Stimulated activated naive B cell treated with anti-CD40 and anti-IgM and Interleukin-4, amounts not matched to agents 10 μg/mL and 1 μg/mL and 100 μg/mL, for 72 hours (primary cell): ENCODE measurements around the gene CXCR4.

Experiments used
- ATAC-seq, 2 donors: fragments of 150-1000 bp; cut with Tn5 transposase; replicated peaks; 2 replicates each; pipeline ENCODE4 v1.10.0; 2021; ENCODE audit warnings: moderate library complexity in 1 of 2
- DNase-seq: peaks from one replicate; pipeline ENCODE4 v3.0.0; 2021
- H3K27ac Mint-ChIP-seq: one replicate; pipeline ENCODE4 v1.8.0; 2022; ENCODE audit warnings: mild to moderate bottlenecking, mixed read lengths
- H3K27me3 Mint-ChIP-seq, 2 donors: one replicate each; pipeline ENCODE4 v1.8.0; 2022; ENCODE audit warnings: mixed read lengths in 2 of 2
- H3K36me3 Mint-ChIP-seq, 2 donors: one replicate each; pipeline ENCODE4 v1.8.0; 2022; ENCODE audit warnings: mixed read lengths in 2 of 2, mild to moderate bottlenecking in 1 of 2
- H3K4me1 Mint-ChIP-seq, 2 donors: one replicate each; pipeline ENCODE4 v1.8.0; 2022; ENCODE audit warnings: mixed read lengths in 2 of 2, mild to moderate bottlenecking in 1 of 2
- H3K4me3 Mint-ChIP-seq, 2 donors: one replicate each; pipeline ENCODE4 v1.8.0; 2022; ENCODE audit warnings: mild to moderate bottlenecking in 2 of 2, mixed read lengths in 2 of 2, moderate library complexity in 1 of 2
- H3K9me3 Mint-ChIP-seq, 2 donors: one replicate each; pipeline ENCODE4 v1.8.0; 2022; ENCODE audit warnings: mixed read lengths in 2 of 2, mild to moderate bottlenecking in 1 of 2

The CXCR4 gene

GRCh38 chr2:136114382-136114781 is 3.6 kb downstream of the CXCR4 start:
- H3K27me3 Mint-ChIP-seq: no peaks in the 10 kb centered on the region
- H3K9me3 Mint-ChIP-seq: no peaks in the 10 kb centered on the region
- no peak for ATAC-seq
- DNase-seq: no peak
- H3K4me1 Mint-ChIP-seq: peaks cover 45 to 63% of the 10 kb centered on the region in 2 donors
- H3K4me3 Mint-ChIP-seq: peak overlapping the region; percentile 5 to 57
- H3K36me3 Mint-ChIP-seq: peaks cover 44 to 50% of the 10 kb centered on the region in 2 donors
- H3K27ac Mint-ChIP-seq: no peak overlapping the region

GRCh38 chr2:136113209-136113971 is 4.6 kb downstream of the CXCR4 start:
- H3K27me3 Mint-ChIP-seq: no peaks in the 10 kb centered on the region
- H3K4me3 Mint-ChIP-seq: peak overlapping the region in 1 of 2 donors; percentile 6
- peaks cover 44 to 50% of the 10 kb centered on the region in 2 donors for H3K36me3 Mint-ChIP-seq
- peak overlapping the region; percentile 67 for H3K27ac Mint-ChIP-seq
- DNase-seq (no peak), ATAC-seq (no peak)
- H3K4me1 Mint-ChIP-seq: peaks cover 50 to 68% of the 10 kb centered on the region in 2 donors
- no peaks in the 10 kb centered on the region for H3K9me3 Mint-ChIP-seq

DNA sequence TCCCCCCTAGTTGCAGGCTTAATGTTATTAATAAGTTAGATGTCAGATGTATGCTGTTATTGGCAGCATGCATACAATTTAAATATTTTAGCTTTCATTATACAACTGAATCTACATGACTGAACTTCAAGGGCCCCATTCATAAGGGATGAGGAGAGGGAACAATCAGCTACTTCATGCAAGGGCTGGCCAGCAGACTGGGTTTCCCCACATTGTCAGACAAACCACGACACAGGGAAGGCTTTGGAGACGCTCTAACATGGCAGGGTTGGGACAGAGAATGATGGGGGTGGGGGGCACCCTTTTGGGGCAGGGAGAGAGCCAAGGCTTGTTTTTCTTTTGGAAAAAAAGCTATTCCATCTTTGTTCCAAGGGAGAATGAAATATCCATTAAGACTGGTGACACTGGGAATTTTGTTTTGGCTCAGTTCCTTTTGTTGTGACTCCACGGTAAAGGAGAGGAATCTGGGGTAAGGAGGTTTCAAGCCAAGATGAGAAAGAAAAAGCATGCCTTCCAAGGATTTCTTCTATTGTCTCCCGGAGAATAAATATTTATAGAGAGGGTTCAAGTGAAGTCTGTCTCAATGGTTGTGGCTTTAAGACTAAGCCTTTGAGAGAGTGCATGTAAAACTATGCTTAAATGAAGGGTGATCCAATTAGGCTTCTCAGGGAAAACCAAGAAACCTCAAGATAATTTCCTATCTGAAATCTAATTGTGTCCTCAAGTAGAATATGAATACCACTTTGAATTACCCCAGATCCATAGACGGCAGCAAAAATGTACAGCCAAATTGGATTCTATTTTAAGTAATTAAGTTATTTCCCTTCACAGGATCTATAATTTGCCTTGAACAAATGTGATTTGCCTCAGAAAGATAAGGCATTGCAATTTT is 5.4 kb downstream of the CXCR4 start:
- peak overlapping the region; percentile 14 for H3K27ac Mint-ChIP-seq
- no peaks in the 10 kb centered on the region for H3K27me3 Mint-ChIP-seq
- H3K9me3 Mint-ChIP-seq: no peaks in the 10 kb centered on the region
- ATAC-seq (no peak), DNase-seq (no peak)
- no peak overlapping the region for H3K4me3 Mint-ChIP-seq
- H3K36me3 Mint-ChIP-seq: peaks cover 40 to 45% of the 10 kb centered on the region in 2 donors
- peaks cover 48 to 72% of the 10 kb centered on the region in 2 donors for H3K4me1 Mint-ChIP-seq

GRCh38 chr2:136111711-136112110 is 6.2 kb downstream of the CXCR4 start:
- Mint-ChIP-seq H3K27me3 (no peaks in the 10 kb centered on the region), H3K27ac (peak overlapping the region; percentile 15), H3K9me3 (no peaks in the 10 kb centered on the region), H3K4me3 (no peak overlapping the region), H3K4me1 (peaks cover 52 to 80% of the 10 kb centered on the region in 2 donors), H3K36me3 (peaks cover 34 to 38% of the 10 kb centered on the region in 2 donors)
- DNase-seq (no peak), ATAC-seq (no peak)

DNA sequence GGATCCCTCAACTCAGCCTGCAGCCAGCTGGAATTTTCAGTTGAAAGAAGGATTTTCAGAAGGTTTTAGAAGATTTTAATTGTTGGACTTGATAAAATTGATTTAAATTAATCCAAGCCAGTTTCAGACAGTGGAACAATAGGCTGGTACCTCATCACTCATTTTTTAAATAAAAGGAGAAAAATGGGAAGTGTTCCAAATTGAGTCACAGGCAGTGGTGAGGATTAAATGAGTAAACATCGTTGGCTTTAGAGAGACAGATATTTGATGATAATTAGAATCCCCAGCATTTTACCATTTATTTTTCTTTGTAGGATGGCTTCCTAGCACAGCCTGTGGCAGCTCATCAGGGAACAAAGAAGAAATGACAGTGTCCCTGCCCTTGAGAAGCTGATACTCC is 7.4 kb downstream of the CXCR4 start:
- Mint-ChIP-seq H3K27ac (no peak overlapping the region), H3K4me1 (peaks cover 49 to 76% of the 10 kb centered on the region in 2 donors), H3K36me3 (peaks cover 26 to 32% of the 10 kb centered on the region in 2 donors), H3K27me3 (no peaks in the 10 kb centered on the region), H3K4me3 (no peak overlapping the region), H3K9me3 (no peaks in the 10 kb centered on the region)
- no peak for DNase-seq
- peak; percentile 49 to 59 for ATAC-seq

- H3K9me3 Mint-ChIP-seq: no peaks in the 10 kb centered on the region
- H3K27ac Mint-ChIP-seq: peak overlapping the region; percentile 31
- no peaks in the 10 kb centered on the region for H3K27me3 Mint-ChIP-seq
- peaks cover 34 to 55% of the 10 kb centered on the region in 2 donors for H3K4me1 Mint-ChIP-seq
- no peak overlapping the region for H3K4me3 Mint-ChIP-seq
- H3K36me3 Mint-ChIP-seq: peaks cover 10 to 11% of the 10 kb centered on the region in 2 donors
- no peak for ATAC-seq
- DNase-seq: no peak
Observed at GRCh38 chr2:136108463-136108862, 9.5 kb downstream of the CXCR4 start.

- ATAC-seq (peak in 1 of 2 donors; percentile 34), DNase-seq (no peak)
- Mint-ChIP-seq H3K4me1 (peaks cover 25 to 45% of the 10 kb centered on the region in 2 donors), H3K4me3 (no peak overlapping the region), H3K27ac (peak overlapping the region; percentile 14), H3K36me3 (peaks cover 2% of the 10 kb centered on the region in 2 donors), H3K9me3 (no peaks in the 10 kb centered on the region), H3K27me3 (no peaks in the 10 kb centered on the region)
Observed at GRCh38 chr2:136107051-136108033, 10.6 kb downstream of the CXCR4 start.

GRCh38 chr2:136106505-136106904 is 11.4 kb downstream of the CXCR4 start:
- H3K27me3 Mint-ChIP-seq: no peaks in the 10 kb centered on the region
- no peaks in the 10 kb centered on the region for H3K9me3 Mint-ChIP-seq
- ATAC-seq (no peak), DNase-seq (no peak)
- H3K4me3 Mint-ChIP-seq: no peak overlapping the region
- H3K4me1 Mint-ChIP-seq: peaks cover 21 to 38% of the 10 kb centered on the region in 2 donors
- H3K27ac Mint-ChIP-seq: no peak overlapping the region
- H3K36me3 Mint-ChIP-seq: no peaks in the 10 kb centered on the region

GRCh38 chr2:136104977-136105376 is 13.0 kb downstream of the CXCR4 start:
- no peak overlapping the region for H3K27ac Mint-ChIP-seq
- peaks cover 2 to 4% of the 10 kb centered on the region in 2 donors for H3K9me3 Mint-ChIP-seq
- H3K36me3 Mint-ChIP-seq: no peaks in the 10 kb centered on the region
- no peak for ATAC-seq
- no peak for DNase-seq
- H3K27me3 Mint-ChIP-seq: no peaks in the 10 kb centered on the region
- H3K4me3 Mint-ChIP-seq: no peak overlapping the region
- peaks cover 15 to 22% of the 10 kb centered on the region in 2 donors for H3K4me1 Mint-ChIP-seq

DNA sequence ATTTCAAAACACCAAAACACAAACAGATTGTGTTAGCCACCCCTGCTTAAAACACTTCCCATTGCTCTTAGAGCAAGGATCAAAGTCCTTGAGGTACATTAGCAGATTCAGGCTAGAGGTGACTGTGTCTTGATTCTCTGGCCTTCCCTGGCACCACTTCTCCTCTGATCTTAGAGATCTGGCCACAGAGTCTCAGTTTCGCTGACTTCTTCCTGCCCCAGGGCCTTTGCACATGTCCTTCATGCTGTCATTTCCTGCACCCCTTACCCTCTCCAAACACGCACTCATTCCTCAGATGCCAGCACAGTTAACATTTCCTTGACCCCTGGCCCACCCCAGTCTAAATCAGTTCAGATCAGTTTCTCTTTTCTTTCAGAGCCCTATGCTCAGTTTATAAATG is 16.9 kb downstream of the CXCR4 start:
- DNase-seq: no peak
- no peak for ATAC-seq
- Mint-ChIP-seq H3K27ac (no peak overlapping the region), H3K36me3 (no peaks in the 10 kb centered on the region), H3K4me3 (no peak overlapping the region), H3K9me3 (peaks cover 2 to 4% of the 10 kb centered on the region in 2 donors), H3K27me3 (no peaks in the 10 kb centered on the region), H3K4me1 (peaks cover 8% of the 10 kb centered on the region in 2 donors)

- H3K27ac Mint-ChIP-seq: no peak overlapping the region
- no peak overlapping the region for H3K4me3 Mint-ChIP-seq
- peak in 1 of 2 donors; percentile 47 for ATAC-seq
Observed at GRCh38 chr2:136098441-136098840, 19.5 kb downstream of the CXCR4 start.

GRCh38 chr2:136093583-136093982 is 24.4 kb downstream of the CXCR4 start:
- Mint-ChIP-seq H3K27ac (no peak overlapping the region), H3K4me3 (no peak overlapping the region), H3K9me3 (no peaks in the 10 kb centered on the region), H3K27me3 (no peaks in the 10 kb centered on the region), H3K36me3 (no peaks in the 10 kb centered on the region), H3K4me1 (peaks cover 9 to 18% of the 10 kb centered on the region in 2 donors)
- no peak for DNase-seq
- no peak for ATAC-seq

More at GRCh38 chr2:136098441-136098840, 19.5 kb downstream of the CXCR4 start:
- DNase-seq: no peak
- peaks cover 2 to 4% of the 10 kb centered on the region in 2 donors for H3K9me3 Mint-ChIP-seq
- H3K27me3 Mint-ChIP-seq: no peaks in the 10 kb centered on the region
- no peaks in the 10 kb centered on the region for H3K36me3 Mint-ChIP-seq
- peaks cover 10 to 13% of the 10 kb centered on the region in 2 donors for H3K4me1 Mint-ChIP-seq

- Mint-ChIP-seq H3K4me3 (no peak overlapping the region), H3K9me3 (no peaks in the 10 kb centered on the region), H3K4me1 (peaks cover 10 to 19% of the 10 kb centered on the region in 2 donors), H3K27ac (peak overlapping the region; percentile 65), H3K27me3 (no peaks in the 10 kb centered on the region), H3K36me3 (no peaks in the 10 kb centered on the region)
- ATAC-seq: no peak
- DNase-seq: no peak
Observed at GRCh38 chr2:136091899-136092298, 26.1 kb downstream of the CXCR4 start.
